HG03135 (cell line): ENCODE results near the gene SNX30.

Experiments
- ATAC-seq: cut with Tn5 transposase; IDR thresholded peaks from one replicate; pipeline ENCODE4 v1.9.1; 2021; ENCODE audit warnings: mild to moderate bottlenecking, moderate library complexity; ENCODE audit not compliant: unreplicated experiment

The SNX30 gene

GRCh38 chr9:112752334-112753125, 2.0 kb downstream of the SNX30 start:
- no peak for ATAC-seq

GRCh38 chr9:112753725-112754124, 3.2 kb downstream of the SNX30 start:
- no peak for ATAC-seq

- ATAC-seq = no peak
These were observed 4.0 kb downstream of the SNX30 start for GRCh38 chr9:112754578-112754977.

DNA sequence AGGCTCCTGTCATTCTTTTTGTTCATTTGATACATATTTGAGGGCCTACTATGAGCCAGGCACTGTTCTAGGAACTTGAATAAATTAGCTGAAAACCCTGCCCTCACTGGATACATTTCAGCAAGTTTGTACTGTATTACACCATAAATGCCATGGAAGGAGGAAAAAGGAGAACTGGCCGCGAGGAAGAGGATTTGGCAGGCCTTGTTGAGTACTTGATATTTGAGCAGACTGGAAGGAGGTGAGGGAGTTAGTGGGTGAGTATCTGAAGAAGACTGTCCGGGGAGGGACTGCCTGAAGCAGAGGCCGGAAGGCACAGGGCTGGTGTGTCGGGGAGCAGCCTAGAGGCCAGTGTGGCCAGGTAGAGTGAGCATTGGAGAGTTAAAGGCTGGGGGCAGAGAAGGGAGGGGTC, 4.5 kb downstream of the SNX30 start:
- ATAC-seq = no peak

- no peak for ATAC-seq
These were observed 5.1 kb downstream of the SNX30 start for GRCh38 chr9:112755675-112756074.

- no peak for ATAC-seq
These were observed 6.8 kb downstream of the SNX30 start for GRCh38 chr9:112757282-112757883.

- ATAC-seq = no peak
These were observed 7.4 kb downstream of the SNX30 start for GRCh38 chr9:112757940-112758339.

- ATAC-seq = no peak
These were observed 10.3 kb downstream of the SNX30 start for GRCh38 chr9:112760821-112761220.

DNA sequence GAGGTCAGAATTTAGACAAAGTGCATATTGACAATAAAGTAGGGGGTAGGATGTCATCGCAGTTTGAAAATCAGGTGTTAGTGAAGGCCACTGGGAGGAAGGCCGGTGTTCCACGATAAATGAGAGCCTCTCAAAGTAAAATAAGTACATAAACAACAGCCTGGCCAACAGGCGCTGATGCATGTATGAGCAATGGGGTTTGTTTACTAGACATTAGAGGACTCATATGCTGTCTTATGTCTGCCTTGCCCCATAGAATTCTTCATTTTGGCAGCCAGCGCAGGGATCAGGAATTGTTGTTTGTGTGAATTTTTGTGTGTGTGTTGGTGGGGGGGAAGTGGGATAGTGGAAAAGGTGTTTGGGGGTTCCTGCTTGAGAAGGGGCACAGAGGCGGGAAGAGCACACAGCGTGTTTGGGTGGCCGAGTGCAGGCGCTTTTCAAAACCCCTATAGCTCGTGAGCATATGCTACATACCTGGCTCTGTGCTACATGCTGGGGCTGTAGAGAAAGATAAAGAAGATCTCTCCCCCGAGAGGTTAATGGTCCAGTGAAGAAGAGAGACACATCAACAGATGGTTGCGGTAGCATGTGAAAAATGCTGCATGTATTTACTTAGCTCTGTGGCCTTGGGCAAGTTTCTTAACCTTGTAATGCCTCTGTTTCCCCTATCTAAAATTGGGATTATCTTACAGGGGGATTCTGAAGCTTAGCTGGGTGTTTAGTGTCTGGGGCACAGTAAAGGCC, 11.5 kb downstream of the SNX30 start:
- no peak for ATAC-seq

DNA sequence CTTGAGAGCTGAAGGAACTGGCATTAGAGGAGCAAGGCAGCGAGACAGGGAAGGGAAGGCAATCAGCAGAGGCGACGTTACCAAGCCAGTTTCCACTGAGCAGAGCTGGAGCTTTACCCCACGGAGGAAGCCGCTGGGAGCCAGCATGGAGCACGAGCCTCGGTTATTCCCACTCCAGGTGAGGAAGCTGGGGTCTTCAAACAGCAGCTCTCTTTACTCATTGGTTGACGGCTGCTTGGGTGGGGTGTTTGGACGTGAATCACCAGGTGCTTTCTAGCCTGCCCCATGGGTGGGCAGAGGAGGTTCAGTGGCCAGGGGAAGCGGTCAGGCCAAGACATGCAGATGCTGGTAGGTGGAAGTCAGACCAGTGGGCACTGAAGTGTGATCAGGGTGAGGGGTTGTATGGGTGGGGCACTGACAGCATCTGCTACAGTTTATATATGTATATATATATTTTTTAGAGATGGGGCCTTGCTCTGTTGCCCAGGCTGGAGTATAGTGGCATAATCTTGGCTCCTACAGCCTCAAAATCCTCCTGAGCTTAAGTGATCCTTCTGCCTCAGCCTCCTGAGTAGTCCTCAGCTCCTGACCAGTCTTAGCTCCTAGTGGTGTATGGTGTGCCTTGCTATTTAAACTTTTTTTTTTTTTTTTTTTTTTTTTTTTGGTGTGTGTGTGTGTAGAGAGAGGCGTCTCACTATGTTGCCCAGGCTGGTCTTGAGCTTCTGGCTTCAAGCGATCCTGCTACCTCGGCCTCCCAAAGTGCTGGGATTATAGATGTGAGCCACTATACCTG, 12.4 kb downstream of the SNX30 start:
- no peak for ATAC-seq

DNA sequence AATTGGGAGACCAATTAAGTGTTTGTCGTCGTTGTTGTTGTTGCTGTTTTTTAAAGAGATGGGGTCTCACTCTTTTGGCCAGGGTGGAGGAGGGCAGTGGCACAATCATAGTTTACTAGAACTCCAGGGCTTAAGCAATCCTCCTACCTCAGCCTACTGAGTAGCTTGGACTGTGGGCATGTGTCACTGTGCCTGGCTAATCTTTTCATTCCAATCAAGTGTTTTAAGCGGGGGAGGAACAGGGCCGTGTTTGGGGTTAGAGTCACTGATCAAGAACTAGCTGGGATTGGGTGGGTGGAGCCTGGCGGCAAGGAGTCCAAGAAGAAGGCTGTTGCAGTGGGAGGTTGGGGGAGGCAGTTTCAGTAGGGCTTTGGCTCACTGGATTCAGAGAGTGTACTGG, 13.8 kb downstream of the SNX30 start:
- ATAC-seq = no peak

- no peak for ATAC-seq
These were observed 14.3 kb downstream of the SNX30 start for GRCh38 chr9:112764837-112765236.

DNA sequence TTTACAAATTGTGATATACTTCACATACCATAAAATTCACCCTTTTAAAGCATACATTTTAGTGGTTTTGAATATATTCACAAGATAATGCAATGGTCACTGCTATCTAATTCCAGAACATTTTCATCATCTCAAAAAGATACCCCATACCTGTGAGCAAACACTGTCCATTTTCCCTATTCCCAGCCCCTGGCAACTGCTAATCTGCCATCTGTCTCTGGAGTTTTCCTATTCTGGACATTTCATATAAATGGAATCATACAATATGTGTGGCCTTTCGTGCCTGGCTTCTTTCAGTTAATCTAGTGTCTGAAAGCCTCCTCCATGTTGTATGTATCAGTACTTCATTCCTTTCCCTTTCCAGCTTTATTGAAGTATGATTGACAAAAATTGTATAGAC, 14.7 kb downstream of the SNX30 start:
- no peak for ATAC-seq

- no peak for ATAC-seq
These were observed 21.0 kb downstream of the SNX30 start for GRCh38 chr9:112771359-112772214.

- ATAC-seq = no peak
These were observed 21.6 kb downstream of the SNX30 start for GRCh38 chr9:112772215-112772509.

GRCh38 chr9:112772551-112772950, 22.0 kb downstream of the SNX30 start:
- no peak for ATAC-seq

- ATAC-seq = no peak
These were observed 23.7 kb downstream of the SNX30 start for GRCh38 chr9:112774006-112774996.

- no peak for ATAC-seq
These were observed 27.4 kb downstream of the SNX30 start for GRCh38 chr9:112777914-112778313.

DNA sequence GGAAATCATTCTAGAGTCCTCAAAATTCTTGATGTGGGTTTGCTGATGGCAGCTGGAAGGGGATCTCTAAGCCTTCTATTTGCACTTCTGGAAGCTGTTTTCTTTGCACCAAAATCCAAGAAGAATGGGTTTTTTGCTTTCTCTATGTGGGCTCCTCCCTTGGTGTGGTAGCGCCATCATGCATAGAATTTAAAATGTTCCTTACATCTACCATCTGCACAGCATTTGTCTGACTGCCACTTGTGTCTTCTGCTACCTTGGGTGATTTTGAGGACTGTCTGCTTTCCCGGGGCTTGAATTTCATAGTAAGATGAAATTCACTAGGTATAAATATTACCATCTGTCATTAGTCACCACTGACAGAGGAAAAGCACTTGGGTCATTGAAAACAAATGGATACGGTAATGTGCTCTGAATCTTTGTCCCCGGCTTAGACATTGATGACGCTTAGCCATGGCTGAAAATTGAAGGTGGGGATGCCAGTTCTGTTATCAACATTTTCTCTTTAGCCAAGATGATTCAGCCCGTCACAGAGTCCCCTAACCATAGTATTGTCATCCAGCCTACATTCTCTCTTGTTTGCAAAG, 30.0 kb downstream of the SNX30 start:
- no peak for ATAC-seq
